Fibroblast of mammary gland (primary cell): ENCODE measurements around the gene ELMO1.
A peak's percentile ranks its signal among the peaks of the same experiment; 100 is the strongest.

ENCODE experiments used
- DNase-seq: peaks from one replicate; pipeline ENCODE4 v3.0.0-alpha.2; 2010; ENCODE audit warnings: low read depth
- H3K4me3 ChIP-seq: 2 replicates; pipeline ENCODE4 v1.5.1; 2011; ENCODE audit warnings: low read depth, mild to moderate bottlenecking, low read length, moderate library complexity; ENCODE audit not compliant: control insufficient read depth
- CTCF ChIP-seq: conservative IDR thresholded peaks from 2 replicates; pipeline ENCODE4 v1.5.1; 2011; ENCODE audit warnings: low read depth, low read length, inconsistent platforms; ENCODE audit not compliant: control insufficient read depth, insufficient read depth

Gene ELMO1

GRCh38 chr7:37061849-37062559, 386.7 kb downstream of the ELMO1 start:
- TF ChIP-seq CTCF = no peak
- DNase-seq = no peak
- no peak overlapping the region for H3K4me3 ChIP-seq

GRCh38 chr7:37056234-37056912, 392.3 kb downstream of the ELMO1 start:
- no peak overlapping the region for H3K4me3 ChIP-seq
- no peak for TF ChIP-seq CTCF
- no peak for DNase-seq

GRCh38 chr7:37054624-37055241, 393.9 kb downstream of the ELMO1 start:
- H3K4me3 ChIP-seq = no peak overlapping the region
- TF ChIP-seq CTCF = no peak
- DNase-seq = no peak

GRCh38 chr7:37052705-37053104, 396.0 kb downstream of the ELMO1 start:
- no peak overlapping the region for H3K4me3 ChIP-seq
- peak; percentile 44 for DNase-seq
- no peak for TF ChIP-seq CTCF

- TF ChIP-seq CTCF = no peak
- H3K4me3 ChIP-seq = no peak overlapping the region
- DNase-seq = no peak
These were observed 397.9 kb downstream of the ELMO1 start for GRCh38 chr7:37050801-37051200.

GRCh38 chr7:37048674-37049073, 400.0 kb downstream of the ELMO1 start:
- no peak for DNase-seq
- no peak overlapping the region for H3K4me3 ChIP-seq
- no peak for TF ChIP-seq CTCF
